NCI-H2171 treated with DMSO at 0.1 percent for 48 hours (cell line): ENCODE results near the gene IKZF4.
"Not testable (repeated sequence)": the region's sequence is repeated elsewhere in the genome, so short reads cannot be mapped to it uniquely, and the experiment has no call there.

Source experiments
- DNase-seq: peaks from one replicate; lab custom pipeline; 2025; lab: John Stamatoyannopoulos, UW

IKZF4 gene

GRCh38 chr12:56020423-56021184, at the start of gene IKZF4:
Gene IKZF4, plus strand, starts transcription at chr12:56021043. Its CDS starts 451 bp downstream, at chr12:56021494.
- DNase-seq: no peak

GRCh38 chr12:55972042-55972441, 48.8 kb upstream of the IKZF4 start:
- DNase-seq: no peak

GRCh38 chr12:55972456-55972855, 48.4 kb upstream of the IKZF4 start:
- no peak for DNase-seq

GRCh38 chr12:55972911-55973598, 47.8 kb upstream of the IKZF4 start:
- no peak for DNase-seq

- DNase-seq: peak; percentile 100
Observed at GRCh38 chr12:55973599-55974307, 47.1 kb upstream of the IKZF4 start, which contains the start of gene RAB5B. Gene RAB5B, plus strand, starts transcription at chr12:55974078. Its CDS starts 12,883 bp downstream, at chr12:55986961.

- peak; percentile 33 for DNase-seq
Observed at GRCh38 chr12:55974308-55974730, 46.5 kb upstream of the IKZF4 start.

GRCh38 chr12:55978393-55978792, 42.5 kb upstream of the IKZF4 start:
- no peak for DNase-seq

GRCh38 chr12:55979069-55979468, 41.8 kb upstream of the IKZF4 start:
- DNase-seq: no peak

- not testable (repeated sequence) for DNase-seq
Observed at GRCh38 chr12:55981882-55982281, 39.0 kb upstream of the IKZF4 start.

GRCh38 chr12:55982319-55982936, 38.4 kb upstream of the IKZF4 start:
- DNase-seq: no peak

- DNase-seq: no peak
Observed at GRCh38 chr12:55983232-55983842, 37.5 kb upstream of the IKZF4 start.

GRCh38 chr12:55984861-55985260, 36.0 kb upstream of the IKZF4 start:
- no peak for DNase-seq

- DNase-seq: no peak
Observed at GRCh38 chr12:55985341-55985740, 35.5 kb upstream of the IKZF4 start.

- not testable (repeated sequence) for DNase-seq
Observed at GRCh38 chr12:55985976-55986375, 34.9 kb upstream of the IKZF4 start.

- DNase-seq: no peak
Observed at GRCh38 chr12:55991110-55991509, 29.7 kb upstream of the IKZF4 start.

- DNase-seq: no peak
Observed at GRCh38 chr12:55993230-55993853, 27.5 kb upstream of the IKZF4 start.

- no peak for DNase-seq
Observed at GRCh38 chr12:55995366-55995765, 25.5 kb upstream of the IKZF4 start.

- DNase-seq: peak; percentile 71
Observed at GRCh38 chr12:55996201-55996714, 24.6 kb upstream of the IKZF4 start.

- peak; percentile 46 for DNase-seq
Observed at GRCh38 chr12:55996715-55997534, 23.9 kb upstream of the IKZF4 start, which contains the start of gene SUOX. Gene SUOX, plus strand, starts transcription at chr12:55997276. Its CDS starts 4,946 bp downstream, at chr12:56002222.

- DNase-seq: no peak
Observed at GRCh38 chr12:55997535-55997859, 23.3 kb upstream of the IKZF4 start.
